Stimulated activated CD4-positive, alpha-beta T cell treated with anti-CD3 and anti-CD28 coated beads, Interleukin-15, amount 100 ng/mL, for 1 hour (primary cell): ENCODE data around the gene LHFPL6.

ENCODE experiments used
- DNase-seq, 2 donors: peaks; one replicate each; pipeline ENCODE4 v3.0.0-alpha.2; 2020; ENCODE audit warnings: low read depth in 1 of 2, low spot score in 1 of 2

The LHFPL6 gene

GRCh38 chr13:39397226-39397895, 205.6 kb downstream of the LHFPL6 start:
- no peak for DNase-seq

GRCh38 chr13:39394796-39395678, 208.0 kb downstream of the LHFPL6 start:
- no peak for DNase-seq

- DNase-seq: no peak
Observed at GRCh38 chr13:39391761-39392160, 211.2 kb downstream of the LHFPL6 start.

- DNase-seq: no peak
Observed at GRCh38 chr13:39389013-39389412, 214.0 kb downstream of the LHFPL6 start.

- no peak for DNase-seq
Observed at GRCh38 chr13:39385621-39386231, 217.3 kb downstream of the LHFPL6 start.

GRCh38 chr13:39385154-39385553, 217.8 kb downstream of the LHFPL6 start:
- no peak for DNase-seq

- DNase-seq: no peak
Observed at GRCh38 chr13:39381456-39381855, 221.5 kb downstream of the LHFPL6 start.

GRCh38 chr13:39379667-39380655, 223.0 kb downstream of the LHFPL6 start:
- DNase-seq: no peak

- no peak for DNase-seq
Observed at GRCh38 chr13:39379118-39379517, 223.9 kb downstream of the LHFPL6 start.

GRCh38 chr13:39378306-39378705, 224.7 kb downstream of the LHFPL6 start:
- no peak for DNase-seq

- DNase-seq: no peak
Observed at GRCh38 chr13:39377699-39378098, 225.3 kb downstream of the LHFPL6 start.

- DNase-seq: no peak
Observed at GRCh38 chr13:39376076-39376475, 226.9 kb downstream of the LHFPL6 start.

- DNase-seq: no peak
Observed at GRCh38 chr13:39375601-39376000, 227.4 kb downstream of the LHFPL6 start.

- no peak for DNase-seq
Observed at GRCh38 chr13:39374741-39375189, 228.2 kb downstream of the LHFPL6 start.

GRCh38 chr13:39373145-39373544, 229.8 kb downstream of the LHFPL6 start:
- no peak for DNase-seq

GRCh38 chr13:39371706-39372105, 231.3 kb downstream of the LHFPL6 start:
- DNase-seq: no peak

GRCh38 chr13:39370554-39370953, 232.4 kb downstream of the LHFPL6 start:
- no peak for DNase-seq

- no peak for DNase-seq
Observed at GRCh38 chr13:39370048-39370447, 232.9 kb downstream of the LHFPL6 start.

GRCh38 chr13:39369161-39369890, 233.7 kb downstream of the LHFPL6 start:
- DNase-seq: no peak

- no peak for DNase-seq
Observed at GRCh38 chr13:39365879-39366278, 237.1 kb downstream of the LHFPL6 start.
